HL-60 (cell line): Measurements from ENCODE around the gene ARHGEF12.

Experiments
- DNase-seq, 2 experiments: peaks; one replicate each; pipeline ENCODE4 v3.0.0-alpha.2; 2010 to 2020; ENCODE audit warnings: low read depth in 1 of 2, low spot score in 1 of 2
- H3K27ac ChIP-seq: fragments of 250-450 bp; sonication (Bioruptor Pico); replicated peaks from 2 replicates; pipeline ENCODE4 v1.5.1; 2020; ENCODE audit warnings: mild to moderate bottlenecking, moderate library complexity
- H3K27me3 ChIP-seq: fragments of 250-450 bp; sonication (Bioruptor Pico); 2 replicates; pipeline ENCODE4 v1.5.1; 2021; ENCODE audit warnings: mild to moderate bottlenecking, moderate library complexity; ENCODE audit not compliant: insufficient read depth, poor library complexity, severe bottlenecking
- H3K4me3 ChIP-seq: replicated peaks from 2 replicates; pipeline ENCODE4 v1.5.1; 2011; ENCODE audit warnings: mild to moderate bottlenecking, control low read depth, low read length; ENCODE audit not compliant: insufficient read depth
- GABPA ChIP-seq: IDR thresholded peaks from 2 replicates; pipeline ENCODE4 v1.6.1; 2012; ENCODE audit warnings: low read depth
- POLR2AphosphoS5 ChIP-seq: IDR thresholded peaks from 2 replicates; pipeline ENCODE4 v1.6.1; 2012; ENCODE audit warnings: low read depth
- SPI1 ChIP-seq: IDR thresholded peaks from 2 replicates; pipeline ENCODE4 v1.6.1; 2012; ENCODE audit warnings: low read depth, mild to moderate bottlenecking, borderline replicate concordance
- TF ChIP-seq, protein P1 (sequence below): IDR thresholded peaks from one replicate; pipeline ENCODE4 v1.5.1; 2011; ENCODE audit warnings: low read length, control low read depth, inconsistent platforms; ENCODE audit not compliant: insufficient read depth
- TF ChIP-seq, protein P2 (sequence below): IDR thresholded peaks from 2 replicates; pipeline ENCODE4 v1.6.1; 2012; ENCODE audit warnings: low read depth; ENCODE audit not compliant: insufficient replicate concordance

ARHGEF12 gene

DNA sequence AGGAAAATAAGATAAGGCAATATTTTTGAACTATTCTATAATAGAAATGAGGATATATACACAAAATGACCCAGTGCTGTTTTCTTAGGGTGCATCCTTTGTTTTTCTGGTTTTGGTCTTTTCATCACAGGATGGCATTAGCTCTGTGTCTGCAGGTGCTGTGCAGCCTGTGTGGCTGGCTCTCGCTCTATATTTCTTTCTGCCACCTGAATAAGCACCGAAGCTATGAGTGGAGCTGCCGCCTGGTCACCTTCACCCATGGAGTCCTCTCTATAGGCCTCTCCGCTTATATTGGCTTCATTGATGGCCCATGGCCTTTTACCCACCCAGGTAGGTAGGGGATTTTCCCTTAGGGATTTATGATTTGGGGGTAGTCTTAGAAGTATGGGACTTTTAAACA, 8.9 kb upstream of the ARHGEF12 start:
- Histone ChIP-seq H3K27me3 (peaks cover 55% of the 10 kb centered on the region), H3K4me3 (no peak overlapping the region), H3K27ac (no peak overlapping the region)
- no peak for DNase-seq
- TF ChIP-seq, protein P1, sequence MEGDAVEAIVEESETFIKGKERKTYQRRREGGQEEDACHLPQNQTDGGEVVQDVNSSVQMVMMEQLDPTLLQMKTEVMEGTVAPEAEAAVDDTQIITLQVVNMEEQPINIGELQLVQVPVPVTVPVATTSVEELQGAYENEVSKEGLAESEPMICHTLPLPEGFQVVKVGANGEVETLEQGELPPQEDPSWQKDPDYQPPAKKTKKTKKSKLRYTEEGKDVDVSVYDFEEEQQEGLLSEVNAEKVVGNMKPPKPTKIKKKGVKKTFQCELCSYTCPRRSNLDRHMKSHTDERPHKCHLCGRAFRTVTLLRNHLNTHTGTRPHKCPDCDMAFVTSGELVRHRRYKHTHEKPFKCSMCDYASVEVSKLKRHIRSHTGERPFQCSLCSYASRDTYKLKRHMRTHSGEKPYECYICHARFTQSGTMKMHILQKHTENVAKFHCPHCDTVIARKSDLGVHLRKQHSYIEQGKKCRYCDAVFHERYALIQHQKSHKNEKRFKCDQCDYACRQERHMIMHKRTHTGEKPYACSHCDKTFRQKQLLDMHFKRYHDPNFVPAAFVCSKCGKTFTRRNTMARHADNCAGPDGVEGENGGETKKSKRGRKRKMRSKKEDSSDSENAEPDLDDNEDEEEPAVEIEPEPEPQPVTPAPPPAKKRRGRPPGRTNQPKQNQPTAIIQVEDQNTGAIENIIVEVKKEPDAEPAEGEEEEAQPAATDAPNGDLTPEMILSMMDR = no peak
- TF ChIP-seq GABPA (no peak), POLR2AphosphoS5 (no peak), SPI1 (no peak)
- TF ChIP-seq, protein P2, sequence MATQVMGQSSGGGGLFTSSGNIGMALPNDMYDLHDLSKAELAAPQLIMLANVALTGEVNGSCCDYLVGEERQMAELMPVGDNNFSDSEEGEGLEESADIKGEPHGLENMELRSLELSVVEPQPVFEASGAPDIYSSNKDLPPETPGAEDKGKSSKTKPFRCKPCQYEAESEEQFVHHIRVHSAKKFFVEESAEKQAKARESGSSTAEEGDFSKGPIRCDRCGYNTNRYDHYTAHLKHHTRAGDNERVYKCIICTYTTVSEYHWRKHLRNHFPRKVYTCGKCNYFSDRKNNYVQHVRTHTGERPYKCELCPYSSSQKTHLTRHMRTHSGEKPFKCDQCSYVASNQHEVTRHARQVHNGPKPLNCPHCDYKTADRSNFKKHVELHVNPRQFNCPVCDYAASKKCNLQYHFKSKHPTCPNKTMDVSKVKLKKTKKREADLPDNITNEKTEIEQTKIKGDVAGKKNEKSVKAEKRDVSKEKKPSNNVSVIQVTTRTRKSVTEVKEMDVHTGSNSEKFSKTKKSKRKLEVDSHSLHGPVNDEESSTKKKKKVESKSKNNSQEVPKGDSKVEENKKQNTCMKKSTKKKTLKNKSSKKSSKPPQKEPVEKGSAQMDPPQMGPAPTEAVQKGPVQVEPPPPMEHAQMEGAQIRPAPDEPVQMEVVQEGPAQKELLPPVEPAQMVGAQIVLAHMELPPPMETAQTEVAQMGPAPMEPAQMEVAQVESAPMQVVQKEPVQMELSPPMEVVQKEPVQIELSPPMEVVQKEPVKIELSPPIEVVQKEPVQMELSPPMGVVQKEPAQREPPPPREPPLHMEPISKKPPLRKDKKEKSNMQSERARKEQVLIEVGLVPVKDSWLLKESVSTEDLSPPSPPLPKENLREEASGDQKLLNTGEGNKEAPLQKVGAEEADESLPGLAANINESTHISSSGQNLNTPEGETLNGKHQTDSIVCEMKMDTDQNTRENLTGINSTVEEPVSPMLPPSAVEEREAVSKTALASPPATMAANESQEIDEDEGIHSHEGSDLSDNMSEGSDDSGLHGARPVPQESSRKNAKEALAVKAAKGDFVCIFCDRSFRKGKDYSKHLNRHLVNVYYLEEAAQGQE = no peak

DNA sequence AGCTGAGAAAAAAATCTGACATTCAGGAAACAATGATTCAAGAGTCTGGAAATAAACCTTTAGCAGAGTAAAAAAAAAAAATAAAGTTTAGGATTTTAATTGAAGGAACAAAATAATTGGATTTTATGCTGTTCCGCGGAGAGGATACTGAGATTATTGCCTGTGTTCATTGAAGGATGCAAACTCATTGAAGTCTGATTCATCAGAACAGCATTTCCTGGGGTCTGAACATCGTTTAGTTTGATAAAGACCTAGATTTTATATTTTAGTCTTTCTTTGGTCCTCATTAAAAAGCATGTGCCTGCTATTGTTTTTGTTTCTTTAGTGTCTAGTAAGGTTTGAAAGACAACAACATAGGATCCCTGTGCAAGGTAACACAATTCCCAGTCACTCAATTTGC, 6.7 kb upstream of the ARHGEF12 start:
- Histone ChIP-seq H3K27me3 (peaks cover 48% of the 10 kb centered on the region), H3K27ac (no peak overlapping the region), H3K4me3 (no peak overlapping the region)
- TF ChIP-seq GABPA = no peak
- TF ChIP-seq, protein P1 = no peak
- TF ChIP-seq, protein P2 = no peak
- TF ChIP-seq SPI1 = no peak
- TF ChIP-seq POLR2AphosphoS5 = no peak
- no peak for DNase-seq

DNA sequence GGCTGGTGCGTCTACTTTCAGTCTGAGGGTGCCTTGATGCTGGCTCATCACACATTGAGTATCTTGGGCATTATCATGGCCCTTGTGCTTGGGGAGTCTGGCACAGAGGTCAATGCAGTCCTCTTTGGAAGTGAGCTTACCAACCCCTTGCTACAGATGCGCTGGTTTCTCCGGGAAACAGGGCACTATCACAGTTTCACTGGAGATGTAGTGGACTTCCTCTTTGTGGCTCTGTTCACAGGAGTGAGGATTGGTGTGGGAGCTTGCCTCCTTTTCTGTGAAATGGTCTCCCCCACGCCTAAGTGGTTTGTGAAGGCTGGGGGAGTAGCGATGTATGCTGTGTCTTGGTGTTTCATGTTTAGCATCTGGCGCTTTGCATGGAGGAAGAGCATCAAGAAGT, 6.2 kb upstream of the ARHGEF12 start:
- Histone ChIP-seq H3K27me3 (peaks cover 43% of the 10 kb centered on the region), H3K4me3 (no peak overlapping the region), H3K27ac (no peak overlapping the region)
- DNase-seq = no peak
- no peak for TF ChIP-seq GABPA
- TF ChIP-seq, protein P2 = no peak
- TF ChIP-seq POLR2AphosphoS5 = no peak
- TF ChIP-seq, protein P1 = no peak
- peak; percentile 43 for TF ChIP-seq SPI1
